ENCODE data around the gene DLG4.
"Not testable (repeated sequence)": the region's sequence is repeated elsewhere in the genome, so short reads cannot be mapped to it uniquely, and the experiment has no call there.

DLG4 gene

GRCh38 chr17:7179317-7180254 is 40.0 kb downstream of the DLG4 start, which contains the start of gene ASGR1:
ASGR1 (minus strand) TSS chr17:7179370; CDS start chr17:7178563, 807 bp downstream.
- no peak for DNase-seq

- DNase-seq = no peak
Measured at GRCh38 chr17:7178973-7179316, 40.7 kb downstream of the DLG4 start.

- DNase-seq = no peak
Measured at GRCh38 chr17:7177954-7178477, 41.6 kb downstream of the DLG4 start.

GRCh38 chr17:7177191-7177953 is 42.3 kb downstream of the DLG4 start:
- DNase-seq = peak; percentile 28

- no peak for DNase-seq
Measured at GRCh38 chr17:7176841-7177190, 42.8 kb downstream of the DLG4 start.

- DNase-seq = no peak
Measured at GRCh38 chr17:7176107-7176840, 43.4 kb downstream of the DLG4 start.

- no peak for DNase-seq
Measured at GRCh38 chr17:7175330-7175733, 44.3 kb downstream of the DLG4 start.

GRCh38 chr17:7174603-7175326 is 44.9 kb downstream of the DLG4 start:
- no peak for DNase-seq

- no peak for DNase-seq
Measured at GRCh38 chr17:7173687-7174602, 45.7 kb downstream of the DLG4 start.

- not testable (repeated sequence) for DNase-seq
Measured at GRCh38 chr17:7172522-7173191, 47.0 kb downstream of the DLG4 start.

GRCh38 chr17:7169565-7169908 is 50.1 kb downstream of the DLG4 start:
- DNase-seq = not testable (repeated sequence)

- DNase-seq = not testable (repeated sequence)
Measured at GRCh38 chr17:7168841-7169564, 50.6 kb downstream of the DLG4 start.

- DNase-seq = no peak
Measured at GRCh38 chr17:7167832-7168231, 51.8 kb downstream of the DLG4 start.

GRCh38 chr17:7166873-7167272 is 52.8 kb downstream of the DLG4 start:
- DNase-seq = no peak

GRCh38 chr17:7159571-7159970 is 60.1 kb downstream of the DLG4 start:
- not testable (repeated sequence) for DNase-seq

- DNase-seq = not testable (repeated sequence)
Measured at GRCh38 chr17:7158424-7158823, 61.2 kb downstream of the DLG4 start.

- DNase-seq = no peak
Measured at GRCh38 chr17:7156342-7156940, 63.2 kb downstream of the DLG4 start.

- no peak for DNase-seq
Measured at GRCh38 chr17:7147772-7148171, 71.9 kb downstream of the DLG4 start.

- no peak for DNase-seq
Measured at GRCh38 chr17:7146115-7146514, 73.5 kb downstream of the DLG4 start.

- no peak for DNase-seq
Measured at GRCh38 chr17:7144213-7144612, 75.4 kb downstream of the DLG4 start.

Measured in COR-L47 (cell line).